ENCODE results near the gene HTR3C.

Gene HTR3C

GRCh38 chr3:184096811-184097383 is 44.0 kb downstream of the HTR3C start, which contains the start of gene HTR3E:
Gene HTR3E, plus strand, starts transcription at chr3:184097064. Its CDS starts 466 bp downstream, at chr3:184097530.
- DNase-seq: no peak

DNA sequence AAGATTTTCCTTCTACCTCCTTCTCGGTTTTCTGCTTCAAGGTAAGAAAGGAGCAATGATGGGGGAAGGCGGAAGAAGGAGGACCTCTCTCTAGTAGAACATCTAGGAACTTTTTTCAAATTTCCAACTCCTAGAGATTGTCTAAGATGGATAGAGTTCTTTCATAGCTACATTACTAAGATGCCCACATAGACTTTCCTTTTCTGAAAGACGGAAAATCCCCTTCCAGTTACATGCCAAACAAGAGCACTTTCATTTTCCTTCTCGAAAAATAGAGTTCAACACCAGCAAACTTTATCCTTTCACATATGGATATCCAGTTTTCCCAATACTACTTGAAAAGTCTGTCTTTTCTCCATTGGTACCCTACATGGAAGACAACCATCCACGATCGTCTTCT is 44.7 kb downstream of the HTR3C start:
- DNase-seq: no peak

DNA sequence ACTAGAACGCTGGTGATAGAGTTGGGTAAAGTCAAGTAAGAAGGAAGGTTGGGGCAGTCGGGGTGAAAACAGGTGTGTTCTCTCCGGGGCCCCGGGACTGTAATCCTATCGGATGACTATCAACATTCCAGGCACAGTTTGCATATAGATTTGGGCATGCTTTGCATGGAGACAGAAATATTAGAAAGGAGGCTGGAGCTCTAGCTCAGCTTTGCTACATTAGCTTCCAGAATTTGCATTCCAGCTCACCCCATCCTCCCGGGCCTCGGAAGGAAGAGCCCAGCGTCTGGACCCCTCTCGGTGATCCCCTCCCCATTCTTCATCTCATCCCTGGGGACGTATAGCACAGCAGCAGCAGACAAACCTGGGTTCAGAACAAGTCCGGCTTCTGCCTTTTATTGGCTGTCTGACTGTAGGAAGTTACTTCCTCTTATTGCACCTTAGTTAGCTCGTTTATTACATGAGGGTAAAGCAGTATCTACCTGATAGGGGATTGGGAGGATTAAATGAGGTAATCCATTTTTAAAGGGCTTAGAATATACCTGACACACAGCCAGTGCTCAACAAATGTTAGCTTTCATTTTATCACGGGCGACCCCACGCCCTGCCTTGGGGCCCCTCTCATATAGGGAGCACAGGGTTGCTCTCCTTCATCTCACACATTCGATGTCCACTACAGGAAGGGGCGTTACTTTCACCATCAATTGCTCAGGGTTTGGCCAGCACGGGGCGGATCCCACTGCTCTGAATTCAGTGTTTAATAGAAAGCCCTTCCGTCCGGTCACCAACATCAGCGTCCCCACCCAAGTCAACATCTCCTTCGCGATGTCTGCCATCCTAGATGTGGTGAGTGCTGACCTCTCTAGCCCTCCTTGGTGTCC is 47.2 kb downstream of the HTR3C start:
- DNase-seq: no peak
